Measurements from ENCODE around the gene ZNF93. TPM values are rescaled to one million over a fixed set of nuclear protein-coding genes. Genes with fewer than 3 reads are reported as not detected.

The ZNF93 gene
- total and polyA plus RNA-seq, 2 of the 13 experiments (the other 11 are each of a cell fraction or from before 2014, with no cell fraction given): 0.49 to 0.66 TPM

GRCh38 chr19:19946226-19946625, 45.5 kb downstream of the ZNF93 start:
- H3K4me3 ChIP-seq (replicated peaks in 1 of 3; ENCODE audit: insufficient read depth in 1 of 3, low read depth in 2 of 3, low read length in 3 of 3): no peak overlapping the region
- no peaks in the 10 kb centered on the region for H3K27me3 ChIP-seq (ENCODE audit: control insufficient read depth in 1 of 2, insufficient read depth in 2 of 2, low read length in 2 of 2)
- TF ChIP-seq SIN3B (IDR thresholded peaks at IDR 0.05; ENCODE audit: low read length) (no peak), FLYWCH1 (CRISPR knock-in tag; IDR thresholded peaks at IDR 0.05) (no peak), ZNF530 (CRISPR knock-in tag; IDR thresholded peaks at IDR 0.05; ENCODE audit: low read depth) (no peak), ZNF773 (CRISPR knock-in tag; IDR thresholded peaks at IDR 0.05; ENCODE audit: borderline replicate concordance) (no peak), HMG20A (CRISPR knock-in tag; IDR thresholded peaks at IDR 0.05; ENCODE audit: borderline replicate concordance) (no peak), GATA4 (IDR thresholded peaks at IDR 0.05; ENCODE audit: borderline replicate concordance, low read depth) (no peak), ZNF496 (CRISPR knock-in tag; IDR thresholded peaks at IDR 0.05; ENCODE audit: insufficient replicate concordance) (no peak), CSRNP1 (CRISPR knock-in tag; IDR thresholded peaks at IDR 0.05) (no peak), ZNF614 (CRISPR knock-in tag; IDR thresholded peaks at IDR 0.05; ENCODE audit: borderline replicate concordance) (no peak), ZFY (CRISPR knock-in tag; IDR thresholded peaks at IDR 0.05) (no peak), MYC (CRISPR knock-in tag; IDR thresholded peaks at IDR 0.05; ENCODE audit: borderline replicate concordance) (no peak), ZNF841 (CRISPR knock-in tag; IDR thresholded peaks at IDR 0.05; ENCODE audit: borderline replicate concordance) (no peak), ZNF672 (CRISPR knock-in tag; IDR thresholded peaks at IDR 0.05) (no peak), ZBTB7B (CRISPR knock-in tag; IDR thresholded peaks at IDR 0.05) (no peak), FOXK2 (IDR thresholded peaks at IDR 0.05) (no peak), GPBP1L1 (CRISPR knock-in tag; IDR thresholded peaks at IDR 0.05) (no peak), DDIT3 (CRISPR knock-in tag; IDR thresholded peaks at IDR 0.05) (no peak), PHF20 (CRISPR knock-in tag; IDR thresholded peaks at IDR 0.05) (no peak)
- H3K4me1 ChIP-seq (ENCODE audit: insufficient read depth, low read length): no peaks in the 10 kb centered on the region
- H3K4me2 ChIP-seq (ENCODE audit: low read depth, low read length): no peak overlapping the region
- intact Hi-C loops (cut with micrococcal nuclease; ENCODE audit: unreplicated experiment): no loop called here
- FAIRE-seq (no peak), DNase-seq (ENCODE audit: low spot score) (no peak), ATAC-seq (no peak)
- H3K9ac ChIP-seq (ENCODE audit: insufficient read depth, low read depth, low read length): no peak overlapping the region
- 0% methylated on average over 2 of the region's 4 CpGs for WGBS (ENCODE audit: low lambda C conversion rate)
- H3K79me2 ChIP-seq (ENCODE audit: insufficient read depth, low read length): no peaks in the 10 kb centered on the region
- no peak overlapping the region for H2AFZ ChIP-seq (ENCODE audit: low read length)
- H3K36me3 ChIP-seq (replicated peaks in 1 of 2; ENCODE audit: control insufficient read depth in 1 of 2, insufficient read depth in 2 of 2, low read length in 2 of 2): no peaks in the 10 kb centered on the region
- no peak overlapping the region for H3K27ac ChIP-seq (ENCODE audit: extremely low read length, insufficient read depth, low read length)
- BruUV-seq (replicated peaks): no TSS peak
- ChIA-PET POLR2A (no interaction called here), CTCF (ENCODE audit: low intra/inter-chr PET ratio, low total read pairs) (no interaction called here)
- in situ Hi-C loops (cut with HindIII; ENCODE audit: extremely low pct_ligation_motif_present, low pct_unique_long_range_greater_than_20kb): no loop called here
- no peaks in the 10 kb centered on the region for H4K20me1 ChIP-seq (ENCODE audit: insufficient read depth, low read length)
- H3K9me3 ChIP-seq (ENCODE audit: low read length): peaks cover 67% of the 10 kb centered on the region

All from HepG2 (cell line).